Uterus (tissue), 4 donors: ENCODE results near the gene RGL3. TPM values are rescaled to one million over a fixed set of nuclear protein-coding genes. Genes with fewer than 3 reads are reported as not detected.
"Not testable (repeated sequence)": the region's sequence is repeated elsewhere in the genome, so short reads cannot be mapped to it uniquely, and the experiment has no call there.

ENCODE experiments used
- DNase-seq, 2 donors: peaks; one replicate each; pipeline ENCODE4 v3.0.0-alpha.2; 2019 to 2020
- H3K27ac ChIP-seq, 2 donors: fragments of 200-600 bp; sonication (generic); 1 replicate in 1 of 2; 2 replicates in 1 of 2; pipeline ENCODE4 v1.5.1; 2016 to 2018
- H3K27me3 ChIP-seq, 2 donors: fragments of 200-600 bp; sonication (generic); one replicate each; pipeline ENCODE4 v1.5.1; 2018 to 2019; ENCODE audit warnings: control low read depth in 1 of 2
- H3K36me3 ChIP-seq, 2 donors: fragments of 200-600 bp; sonication (generic); one replicate each; pipeline ENCODE4 v1.5.1; 2019; ENCODE audit warnings: control low read depth in 1 of 2
- H3K4me1 ChIP-seq, 2 donors: fragments of 200-600 bp; sonication (generic); one replicate each; pipeline ENCODE4 v1.5.1; 2018 to 2019; ENCODE audit warnings: control low read depth in 1 of 2
- H3K4me3 ChIP-seq, 2 donors: fragments of 200-600 bp; sonication (generic); 1 replicate in 1 of 2; 2 replicates in 1 of 2; pipeline ENCODE4 v1.5.1; 2018 to 2019; ENCODE audit warnings: mild to moderate bottlenecking in 1 of 2
- H3K9me3 ChIP-seq, 2 donors: fragments of 200-600 bp; sonication (generic); one replicate each; pipeline ENCODE4 v1.5.1; 2019; ENCODE audit warnings: control low read depth in 1 of 2
- POLR2A ChIP-seq, 2 donors: fragments of 450-650 bp; IDR thresholded peaks; one replicate each; pipeline ENCODE4 v1.6.1; 2016; ENCODE audit warnings: antibody characterized with exemption in 2 of 2, mild to moderate bottlenecking in 1 of 2, moderate library complexity in 1 of 2
- intact Hi-C: fragments of 100-400 bp; cut with DNase I; formaldehyde crosslinking; loops from one replicate; pipeline ENCODE4 v1.15.1; 2023; ENCODE audit warnings: low total_unique reads
- total RNA-seq, 4 donors: library from RNA; depleted of rRNA in 3 of 4; stranded (reverse); fragments of >200 nt in 3 of 4; gene quantifications; one replicate each; pipeline versions ENCODE4 v1.1.0 to v1.2.4, GENCODE V29; 2014 to 2023
- TF ChIP-seq, protein P1 (sequence below), 4 experiments: fragments of 200-600 bp in 2 of 4; fragments of 450-650 bp in 2 of 4; sonication (generic) in 2 of 4; IDR thresholded peaks; one replicate each; pipeline ENCODE4 v1.5.1; 2016 to 2019; ENCODE audit warnings: antibody characterized with exemption in 4 of 4, mild to moderate bottlenecking in 2 of 4, moderate library complexity in 1 of 4
- donor health status: DM: yes; HTN: yes; CAD: no.

RGL3 gene, protein sequence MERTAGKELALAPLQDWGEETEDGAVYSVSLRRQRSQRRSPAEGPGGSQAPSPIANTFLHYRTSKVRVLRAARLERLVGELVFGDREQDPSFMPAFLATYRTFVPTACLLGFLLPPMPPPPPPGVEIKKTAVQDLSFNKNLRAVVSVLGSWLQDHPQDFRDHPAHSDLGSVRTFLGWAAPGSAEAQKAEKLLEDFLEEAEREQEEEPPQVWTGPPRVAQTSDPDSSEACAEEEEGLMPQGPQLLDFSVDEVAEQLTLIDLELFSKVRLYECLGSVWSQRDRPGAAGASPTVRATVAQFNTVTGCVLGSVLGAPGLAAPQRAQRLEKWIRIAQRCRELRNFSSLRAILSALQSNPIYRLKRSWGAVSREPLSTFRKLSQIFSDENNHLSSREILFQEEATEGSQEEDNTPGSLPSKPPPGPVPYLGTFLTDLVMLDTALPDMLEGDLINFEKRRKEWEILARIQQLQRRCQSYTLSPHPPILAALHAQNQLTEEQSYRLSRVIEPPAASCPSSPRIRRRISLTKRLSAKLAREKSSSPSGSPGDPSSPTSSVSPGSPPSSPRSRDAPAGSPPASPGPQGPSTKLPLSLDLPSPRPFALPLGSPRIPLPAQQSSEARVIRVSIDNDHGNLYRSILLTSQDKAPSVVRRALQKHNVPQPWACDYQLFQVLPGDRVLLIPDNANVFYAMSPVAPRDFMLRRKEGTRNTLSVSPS
- total RNA-seq, result 10 to 100 TPM in 3 of 4 donors, 1 to 10 TPM in 1; 1.0 to 19.0 (median 13.2) TPM

DNA sequence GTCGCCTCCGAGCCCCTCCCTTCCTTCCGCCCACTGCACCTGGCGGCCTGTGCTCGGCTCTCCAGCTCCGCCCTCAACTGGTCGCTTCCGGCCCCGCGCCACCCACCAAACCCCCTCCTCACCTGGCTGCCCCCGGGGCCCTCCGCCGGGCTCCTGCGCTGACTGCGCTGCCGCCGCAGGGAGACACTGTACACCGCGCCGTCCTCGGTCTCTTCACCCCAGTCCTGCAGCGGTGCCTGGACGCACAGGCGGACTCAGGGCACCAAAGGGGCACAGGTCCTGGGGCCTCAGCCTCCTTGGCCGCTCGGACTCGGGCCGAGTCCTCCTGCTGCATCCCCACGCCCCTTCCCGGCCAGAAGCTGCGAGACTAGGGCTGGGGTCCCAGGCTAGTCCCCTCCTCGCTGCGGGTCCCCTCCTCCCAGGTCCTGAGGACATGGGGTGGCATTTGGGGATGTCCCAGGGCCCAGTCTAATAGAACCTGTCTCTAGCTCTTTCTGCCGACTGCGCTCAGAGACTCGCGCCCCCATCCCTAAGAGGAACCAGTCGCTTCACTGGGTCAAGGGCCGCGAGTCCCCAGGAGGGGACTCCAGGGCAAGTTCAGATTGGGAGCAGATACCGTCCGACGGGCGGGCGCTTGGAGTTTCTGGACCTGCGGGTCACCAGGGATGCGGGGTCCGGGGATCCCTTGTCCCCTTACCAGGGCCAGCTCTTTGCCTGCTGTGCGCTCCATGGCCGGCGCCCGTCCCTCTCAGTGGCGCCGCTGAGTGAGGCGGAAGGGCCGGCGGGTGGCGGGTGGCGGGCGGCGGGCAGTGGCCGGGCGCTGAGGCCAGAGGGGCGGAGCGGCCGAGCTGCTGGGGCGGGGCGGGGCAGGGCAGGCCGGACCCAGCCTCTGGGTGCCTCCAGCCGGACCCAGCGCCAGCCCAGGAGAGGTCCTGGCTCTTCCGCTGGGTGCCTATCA lies at the start of gene RGL3:
Gene RGL3, minus strand, starts transcription at position 766 of the 958 bp plus-strand sequence. Its CDS starts 36 bp downstream, at position 730.
- peaks cover 0 to 17% of the 10 kb centered on the region in 2 donors for H3K4me1 ChIP-seq
- no peak for DNase-seq
- peak within 1 kb of the TSS; percentile 24 to 29 for H3K4me3 ChIP-seq
- H3K9me3 ChIP-seq, result no peaks in the 10 kb centered on the region
- H3K27me3 ChIP-seq, result peaks cover 14 to 17% of the 10 kb centered on the region in 2 donors
- H3K27ac ChIP-seq, result peak within 1 kb of the TSS; percentile 7 to 43
- no peaks in the 10 kb centered on the region for H3K36me3 ChIP-seq
- TF ChIP-seq, protein P1, sequence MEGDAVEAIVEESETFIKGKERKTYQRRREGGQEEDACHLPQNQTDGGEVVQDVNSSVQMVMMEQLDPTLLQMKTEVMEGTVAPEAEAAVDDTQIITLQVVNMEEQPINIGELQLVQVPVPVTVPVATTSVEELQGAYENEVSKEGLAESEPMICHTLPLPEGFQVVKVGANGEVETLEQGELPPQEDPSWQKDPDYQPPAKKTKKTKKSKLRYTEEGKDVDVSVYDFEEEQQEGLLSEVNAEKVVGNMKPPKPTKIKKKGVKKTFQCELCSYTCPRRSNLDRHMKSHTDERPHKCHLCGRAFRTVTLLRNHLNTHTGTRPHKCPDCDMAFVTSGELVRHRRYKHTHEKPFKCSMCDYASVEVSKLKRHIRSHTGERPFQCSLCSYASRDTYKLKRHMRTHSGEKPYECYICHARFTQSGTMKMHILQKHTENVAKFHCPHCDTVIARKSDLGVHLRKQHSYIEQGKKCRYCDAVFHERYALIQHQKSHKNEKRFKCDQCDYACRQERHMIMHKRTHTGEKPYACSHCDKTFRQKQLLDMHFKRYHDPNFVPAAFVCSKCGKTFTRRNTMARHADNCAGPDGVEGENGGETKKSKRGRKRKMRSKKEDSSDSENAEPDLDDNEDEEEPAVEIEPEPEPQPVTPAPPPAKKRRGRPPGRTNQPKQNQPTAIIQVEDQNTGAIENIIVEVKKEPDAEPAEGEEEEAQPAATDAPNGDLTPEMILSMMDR (IDR thresholded peaks at IDR 0.05), result no peak
- intact Hi-C loops, result no loop called here

DNA sequence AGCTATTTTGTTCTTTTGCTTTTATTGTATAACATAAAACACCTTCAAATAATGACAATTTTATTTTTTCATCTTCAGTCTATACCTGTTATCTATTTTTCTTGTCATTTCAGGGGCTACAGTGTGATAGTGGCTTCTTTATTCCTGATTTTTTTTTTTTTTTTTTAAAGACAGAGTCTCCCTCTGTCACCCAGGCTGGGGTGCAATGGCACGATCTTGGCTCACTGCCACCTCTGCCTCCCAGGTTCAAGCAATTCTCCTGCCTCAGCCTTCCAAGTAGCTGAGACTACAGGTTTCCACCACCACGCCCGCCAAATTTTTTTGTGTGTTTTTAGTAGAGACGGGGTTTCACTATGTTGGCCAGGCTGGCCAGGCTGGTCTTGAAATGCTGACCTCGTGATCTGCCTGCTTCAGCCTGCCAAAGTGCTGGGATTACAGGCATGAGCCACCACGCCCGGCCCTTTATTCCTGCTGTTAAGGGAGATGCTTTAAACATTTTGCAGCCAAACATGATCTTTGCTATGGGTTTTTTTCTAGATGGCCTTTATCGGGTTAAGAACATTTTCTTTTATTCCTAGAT lies 49.2 kb upstream of the RGL3 start:
- intact Hi-C loops, result not testable (repeated sequence)

DNA sequence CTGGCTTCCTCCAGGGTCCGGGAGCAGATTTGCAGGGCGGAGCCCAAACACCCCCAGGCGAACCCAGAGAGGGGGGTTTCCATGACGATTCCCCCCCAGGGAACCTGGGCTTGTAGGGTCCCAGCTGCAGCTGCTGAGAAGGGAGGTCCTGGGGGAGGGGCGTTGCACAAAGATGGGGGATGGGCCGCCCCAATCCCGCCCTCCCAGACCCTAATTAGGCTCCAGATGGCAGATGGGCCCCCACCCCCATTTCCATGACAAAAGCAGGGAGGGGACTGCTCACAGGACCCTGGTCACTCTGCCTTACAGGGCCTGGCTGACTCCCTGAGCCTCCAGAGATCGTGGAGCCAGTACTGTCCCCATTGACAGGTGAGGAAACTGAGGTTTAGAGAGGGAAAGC lies 46.5 kb upstream of the RGL3 start:
- H3K27me3 ChIP-seq, result no peaks in the 10 kb centered on the region
- TF ChIP-seq POLR2A (IDR thresholded peaks at IDR 0.05), result no peak
- TF ChIP-seq, protein P1 (IDR thresholded peaks at IDR 0.05), result no peak
- H3K4me1 ChIP-seq, result no peaks in the 10 kb centered on the region
- no peak for DNase-seq
- intact Hi-C loops, result no loop called here
- no peaks in the 10 kb centered on the region for H3K36me3 ChIP-seq
- no peak overlapping the region for H3K4me3 ChIP-seq
- H3K27ac ChIP-seq, result no peak overlapping the region
- H3K9me3 ChIP-seq, result no peaks in the 10 kb centered on the region

More for the DNA sequence above, 49.2 kb upstream of the RGL3 start:
- H3K4me1 ChIP-seq, H3K27me3 ChIP-seq, H3K4me3 ChIP-seq, H3K36me3 ChIP-seq, DNase-seq, H3K27ac ChIP-seq, H3K9me3 ChIP-seq: not testable (repeated sequence)

DNA sequence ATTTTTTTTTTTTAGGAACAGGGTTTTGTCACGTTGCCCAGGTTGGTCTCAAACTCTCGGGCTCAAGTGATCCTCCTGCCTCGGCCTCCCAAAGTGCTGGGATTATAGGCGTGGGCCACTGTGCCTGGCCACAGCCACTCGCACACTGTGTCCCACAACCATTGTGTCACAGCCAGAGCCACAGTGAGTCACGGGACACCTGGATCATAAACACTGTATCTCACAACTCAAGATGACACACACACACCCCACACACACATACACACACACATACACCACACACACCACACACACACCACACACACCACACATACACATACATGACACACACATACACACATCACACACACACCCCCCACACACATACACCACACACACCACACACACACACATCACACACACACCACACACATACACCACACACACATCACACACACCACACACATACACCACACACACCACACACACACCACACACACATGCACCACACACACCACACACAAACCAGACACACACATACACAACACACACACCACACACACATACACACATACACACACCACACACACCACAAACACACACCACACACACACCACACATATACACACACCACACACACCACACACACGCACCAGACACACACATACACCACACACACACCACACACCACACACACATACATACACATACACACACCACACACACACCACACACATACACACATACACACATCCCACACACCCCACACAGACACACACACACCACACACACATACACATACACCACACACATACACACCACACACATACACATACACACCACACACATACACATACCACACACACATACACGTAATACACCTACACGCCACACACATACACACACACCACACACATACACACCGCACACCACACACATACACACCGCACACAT lies 45.5 kb upstream of the RGL3 start:
- Histone ChIP-seq H3K4me1 (no peaks in the 10 kb centered on the region), H3K27ac (no peak overlapping the region), H3K9me3 (no peaks in the 10 kb centered on the region), H3K4me3 (no peak overlapping the region), H3K27me3 (no peaks in the 10 kb centered on the region), H3K36me3 (no peaks in the 10 kb centered on the region)
- TF ChIP-seq POLR2A (IDR thresholded peaks at IDR 0.05), result no peak
- TF ChIP-seq, protein P1 (IDR thresholded peaks at IDR 0.05), result no peak
- intact Hi-C loops, result no loop called here
- no peak for DNase-seq
